Measurements from ENCODE around the gene CAD. TPM values are rescaled to one million over a fixed set of nuclear protein-coding genes. Genes with fewer than 3 reads are reported as not detected.

The CAD gene
- total and polyA plus RNA-seq, 9 of the 15 experiments (the other 6 are each of a cell fraction or from before 2014, with no cell fraction given) = 7.5 to 126 (median 33.7) TPM

DNA sequence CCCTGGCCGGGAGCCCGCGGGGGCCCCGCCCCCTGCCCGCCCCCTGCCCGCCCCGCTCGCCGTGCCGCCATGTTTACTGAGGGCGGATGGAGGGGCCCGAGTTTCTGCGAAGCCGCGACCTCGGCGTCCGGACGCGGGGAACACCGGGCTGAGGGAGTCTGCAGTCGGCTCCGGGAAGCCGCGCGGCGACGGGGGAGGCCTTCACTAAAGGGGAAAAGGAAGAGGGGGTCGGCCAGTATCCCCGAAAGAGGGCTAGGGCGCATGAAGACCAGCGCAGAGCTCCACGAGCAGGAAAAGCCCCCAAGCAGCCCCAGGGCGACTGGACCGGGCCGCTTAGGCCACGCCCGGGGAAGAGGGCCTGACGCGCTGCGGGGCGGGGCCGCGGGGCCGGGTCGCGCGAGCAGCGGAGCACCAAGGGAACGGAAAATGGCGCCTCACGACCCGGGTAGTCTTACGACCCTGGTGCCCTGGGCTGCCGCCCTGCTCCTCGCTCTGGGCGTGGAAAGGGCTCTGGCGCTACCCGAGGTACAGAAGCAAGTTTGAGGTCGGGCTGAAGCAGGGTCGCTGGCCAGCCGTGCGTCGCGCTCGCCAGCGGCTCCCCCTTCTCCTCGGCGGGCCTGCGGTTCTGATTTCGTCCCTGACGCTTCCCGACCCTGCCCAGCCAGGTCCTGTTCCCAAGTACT lies 5.1 kb upstream of the CAD start, which contains the start of the genes ATRAID and SLC5A6:
ATRAID (plus strand) TSS at position 99 of the 683 bp plus-strand sequence; CDS start at position 427, 328 bp downstream.
SLC5A6 (minus strand) TSS at position 326 of the 683 bp plus-strand sequence. CDS start 4,618 bp downstream, outside the sequence.
- peak; percentile 64 for FAIRE-seq
- Histone ChIP-seq H3K27me3 (ENCODE audit: control insufficient read depth in 2 of 2, insufficient read depth in 2 of 2, low read length in 2 of 2) (no peaks in the 10 kb centered on the region), H3K9me1 (ENCODE audit: control insufficient read depth, insufficient read depth, low read length) (no peaks in the 10 kb centered on the region), H3K4me2 (ENCODE audit: insufficient read depth, low read length) (peak within 1 kb of the TSS; percentile 96), H3K27ac (ENCODE audit: extremely low read depth, low read depth, low read length) (peak within 1 kb of the TSS; percentile 92), H3K36me3 (ENCODE audit: control insufficient read depth, insufficient read depth, low read length) (peaks cover 57% of the 10 kb centered on the region), H3K9me3 (replicated peaks; ENCODE audit: control insufficient read depth, insufficient read depth, low read depth, low read length) (no peaks in the 10 kb centered on the region), H3K9ac (ENCODE audit: insufficient read depth in 1 of 2, low read depth in 2 of 2, low read length in 2 of 2) (peak within 1 kb of the TSS; percentile 93 to 100), H3K4me3 (peak within 1 kb of the TSS; percentile 76), H3K79me2 (ENCODE audit: control insufficient read depth, insufficient read depth, low read length) (peaks cover 43% of the 10 kb centered on the region), H4K20me1 (replicated peaks; ENCODE audit: control insufficient read depth, insufficient read depth, low read length) (no peaks in the 10 kb centered on the region), H2AFZ (ENCODE audit: low read depth, low read length) (peak within 1 kb of the TSS; percentile 93), H3K4me1 (replicated peaks in 1 of 2; ENCODE audit: control insufficient read depth in 2 of 2, insufficient read depth in 2 of 2, low read length in 2 of 2) (peaks cover 22 to 34% of the 10 kb centered on the region in 2 experiments)
- ChIA-PET POLR2A (interaction anchor here (0.6 to 1.9 kb wide), 6 partner anchors 12 to 857 kb away, joined by 3 to 12 read pairs (median 3); no protein-coding TSS in a partner anchor), CTCF (ENCODE audit: low intra/inter-chr PET ratio) (no interaction called here)
- in situ Hi-C loops (cut with MboI) (no loop called here), intact Hi-C loops (cut with micrococcal nuclease) (loop anchor here (5.0 kb wide), 1 partner anchor 115 kb away; no protein-coding TSS in a partner anchor)
- ATAC-seq = peak; percentile 95
- 0% methylated on average over 22 of the region's 73 CpGs for WGBS (ENCODE audit: insufficient coverage, low coverage, missing lambda C conversion rate)
- peak; percentile 89 to 96 (median 92) for DNase-seq (ENCODE audit: extremely low read depth in 1 of 4, low spot score in 3 of 4)
- BruUV-seq (replicated peaks) = no TSS peak
- TF ChIP-seq, protein P1, sequence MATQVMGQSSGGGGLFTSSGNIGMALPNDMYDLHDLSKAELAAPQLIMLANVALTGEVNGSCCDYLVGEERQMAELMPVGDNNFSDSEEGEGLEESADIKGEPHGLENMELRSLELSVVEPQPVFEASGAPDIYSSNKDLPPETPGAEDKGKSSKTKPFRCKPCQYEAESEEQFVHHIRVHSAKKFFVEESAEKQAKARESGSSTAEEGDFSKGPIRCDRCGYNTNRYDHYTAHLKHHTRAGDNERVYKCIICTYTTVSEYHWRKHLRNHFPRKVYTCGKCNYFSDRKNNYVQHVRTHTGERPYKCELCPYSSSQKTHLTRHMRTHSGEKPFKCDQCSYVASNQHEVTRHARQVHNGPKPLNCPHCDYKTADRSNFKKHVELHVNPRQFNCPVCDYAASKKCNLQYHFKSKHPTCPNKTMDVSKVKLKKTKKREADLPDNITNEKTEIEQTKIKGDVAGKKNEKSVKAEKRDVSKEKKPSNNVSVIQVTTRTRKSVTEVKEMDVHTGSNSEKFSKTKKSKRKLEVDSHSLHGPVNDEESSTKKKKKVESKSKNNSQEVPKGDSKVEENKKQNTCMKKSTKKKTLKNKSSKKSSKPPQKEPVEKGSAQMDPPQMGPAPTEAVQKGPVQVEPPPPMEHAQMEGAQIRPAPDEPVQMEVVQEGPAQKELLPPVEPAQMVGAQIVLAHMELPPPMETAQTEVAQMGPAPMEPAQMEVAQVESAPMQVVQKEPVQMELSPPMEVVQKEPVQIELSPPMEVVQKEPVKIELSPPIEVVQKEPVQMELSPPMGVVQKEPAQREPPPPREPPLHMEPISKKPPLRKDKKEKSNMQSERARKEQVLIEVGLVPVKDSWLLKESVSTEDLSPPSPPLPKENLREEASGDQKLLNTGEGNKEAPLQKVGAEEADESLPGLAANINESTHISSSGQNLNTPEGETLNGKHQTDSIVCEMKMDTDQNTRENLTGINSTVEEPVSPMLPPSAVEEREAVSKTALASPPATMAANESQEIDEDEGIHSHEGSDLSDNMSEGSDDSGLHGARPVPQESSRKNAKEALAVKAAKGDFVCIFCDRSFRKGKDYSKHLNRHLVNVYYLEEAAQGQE (IDR thresholded peaks at IDR 0.05; ENCODE audit: borderline replicate concordance) = no peak
- TF ChIP-seq, protein P1 (CRISPR knock-in tag; IDR thresholded peaks at IDR 0.05; ENCODE audit: low read depth) = peak; percentile 60; the same call in 1 of the 2 replicates
- TF ChIP-seq XRCC5 (IDR thresholded peaks at IDR 0.05; ENCODE audit: low read depth, low read length) (no peak), NBN (IDR thresholded peaks at IDR 0.05; ENCODE audit: low read depth) (0 out of 2 replicates have a peak, but pooled peaks have one; percentile 27), HIVEP1 (CRISPR knock-in tag; IDR thresholded peaks at IDR 0.05) (no peak), KAT2B (IDR thresholded peaks at IDR 0.05; ENCODE audit: low read depth, low read length) (no peak), ASH1L (IDR thresholded peaks at IDR 0.05; ENCODE audit: borderline replicate concordance, low read depth, partially characterized antibody) (no peak)
- TF ChIP-seq, protein P2, sequence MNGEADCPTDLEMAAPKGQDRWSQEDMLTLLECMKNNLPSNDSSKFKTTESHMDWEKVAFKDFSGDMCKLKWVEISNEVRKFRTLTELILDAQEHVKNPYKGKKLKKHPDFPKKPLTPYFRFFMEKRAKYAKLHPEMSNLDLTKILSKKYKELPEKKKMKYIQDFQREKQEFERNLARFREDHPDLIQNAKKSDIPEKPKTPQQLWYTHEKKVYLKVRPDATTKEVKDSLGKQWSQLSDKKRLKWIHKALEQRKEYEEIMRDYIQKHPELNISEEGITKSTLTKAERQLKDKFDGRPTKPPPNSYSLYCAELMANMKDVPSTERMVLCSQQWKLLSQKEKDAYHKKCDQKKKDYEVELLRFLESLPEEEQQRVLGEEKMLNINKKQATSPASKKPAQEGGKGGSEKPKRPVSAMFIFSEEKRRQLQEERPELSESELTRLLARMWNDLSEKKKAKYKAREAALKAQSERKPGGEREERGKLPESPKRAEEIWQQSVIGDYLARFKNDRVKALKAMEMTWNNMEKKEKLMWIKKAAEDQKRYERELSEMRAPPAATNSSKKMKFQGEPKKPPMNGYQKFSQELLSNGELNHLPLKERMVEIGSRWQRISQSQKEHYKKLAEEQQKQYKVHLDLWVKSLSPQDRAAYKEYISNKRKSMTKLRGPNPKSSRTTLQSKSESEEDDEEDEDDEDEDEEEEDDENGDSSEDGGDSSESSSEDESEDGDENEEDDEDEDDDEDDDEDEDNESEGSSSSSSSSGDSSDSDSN (IDR thresholded peaks at IDR 0.05; ENCODE audit: borderline replicate concordance in 1 of 2, low read depth in 2 of 2, low read length in 2 of 2) = peak in 1 of 2 experiments; percentile 78; a peak in 2 of 4 replicates
